WTC11 (cell line): ENCODE results near the gene AMBRA1. TPM values are rescaled to one million over a fixed set of nuclear protein-coding genes. Genes with fewer than 3 reads are reported as not detected.

Source experiments
- ATAC-seq: fragments of 200-7000 bp; cut with Tn5 transposase; 2 replicates; pipeline ENCODE4 v1.10.0; 2021; ENCODE audit warnings: mild to moderate bottlenecking, moderate library complexity
- CTCF ChIA-PET: fragments of 300-600 bp; sonication (Branson Sonifier 250); formaldehyde crosslinking; loops from one replicate; lab custom pipeline; 2021; ENCODE audit warnings: antibody characterized with exemption; lab: Charles Lee
- POLR2A ChIA-PET: fragments of 350-600 bp; sonication (Branson Sonifier 250); formaldehyde crosslinking; loops from one replicate; lab custom pipeline; 2021; ENCODE audit warnings: antibody characterized with exemption; lab: Charles Lee
- DNase-seq: peaks from one replicate; pipeline ENCODE4 v3.0.0; 2021; ENCODE audit warnings: low spot score
- H3K27ac Mint-ChIP-seq: 2 replicates; pipeline ENCODE4 v1.8.0; 2021; ENCODE audit warnings: mixed read lengths
- H3K27me3 Mint-ChIP-seq: 2 replicates; pipeline ENCODE4 v1.8.0; 2021; ENCODE audit warnings: low read depth, mild to moderate bottlenecking, moderate library complexity, mixed read lengths
- H3K36me3 Mint-ChIP-seq: 2 replicates; pipeline ENCODE4 v1.8.0; 2021; ENCODE audit warnings: mixed read lengths
- H3K4me1 Mint-ChIP-seq: 2 replicates; pipeline ENCODE4 v1.8.0; 2022; ENCODE audit warnings: mixed read lengths
- H3K4me3 Mint-ChIP-seq: 2 replicates; pipeline ENCODE4 v1.8.0; 2021; ENCODE audit warnings: mild to moderate bottlenecking, moderate library complexity, mixed read lengths
- H3K9me3 Mint-ChIP-seq: 2 replicates; pipeline ENCODE4 v1.8.0; 2021; ENCODE audit warnings: mixed read lengths
- ESRRA ChIP-seq: sonication (generic); formaldehyde crosslinking; IDR thresholded peaks from 2 replicates; pipeline ENCODE4 v1.8.1; 2022; ENCODE audit warnings: mild to moderate bottlenecking, missing genetic modification reagents, borderline replicate concordance
- FOXP1 ChIP-seq: sonication (generic); formaldehyde crosslinking; IDR thresholded peaks from 2 replicates; pipeline ENCODE4 v1.8.0; 2022; ENCODE audit warnings: missing genetic modification reagents, mild to moderate bottlenecking, moderate library complexity, borderline replicate concordance
- MYBL2 ChIP-seq: sonication (generic); formaldehyde crosslinking; IDR thresholded peaks from 2 replicates; pipeline ENCODE4 v1.8.1; 2023; ENCODE audit warnings: mild to moderate bottlenecking, moderate library complexity, missing genetic modification reagents
- NFE2L1 ChIP-seq: sonication (generic); formaldehyde crosslinking; IDR thresholded peaks from 2 replicates; pipeline ENCODE4 v1.8.1; 2023; ENCODE audit warnings: missing genetic modification reagents
- OVOL2 ChIP-seq: fragments of 250-450 bp; sonication (Bioruptor Pico); IDR thresholded peaks from 2 replicates; pipeline ENCODE4 v1.9.0; 2021; ENCODE audit warnings: mild to moderate bottlenecking, borderline replicate concordance
- PRRX2 ChIP-seq: fragments of 250-450 bp; sonication (Bioruptor Pico); IDR thresholded peaks from 2 replicates; pipeline ENCODE4 v1.8.0; 2021; ENCODE audit warnings: mild to moderate bottlenecking
- RELA ChIP-seq: sonication (generic); formaldehyde crosslinking; IDR thresholded peaks from 2 replicates; pipeline ENCODE4 v1.8.1; 2022; ENCODE audit warnings: missing genetic modification reagents, mild to moderate bottlenecking, borderline replicate concordance
- SMAD3 ChIP-seq: sonication (generic); formaldehyde crosslinking; IDR thresholded peaks from 2 replicates; pipeline ENCODE4 v1.8.0; 2022; ENCODE audit warnings: missing genetic modification reagents, mild to moderate bottlenecking, borderline replicate concordance
- SMAD4 ChIP-seq: sonication (generic); formaldehyde crosslinking; IDR thresholded peaks from 2 replicates; pipeline ENCODE4 v1.8.0; 2022; ENCODE audit warnings: mild to moderate bottlenecking, missing genetic modification reagents
- TEAD4 ChIP-seq: sonication (generic); formaldehyde crosslinking; IDR thresholded peaks from 2 replicates; pipeline ENCODE4 v1.8.0; 2022; ENCODE audit warnings: mild to moderate bottlenecking, missing genetic modification reagents
- ZNF121 ChIP-seq: sonication (generic); formaldehyde crosslinking; IDR thresholded peaks from 2 replicates; pipeline ENCODE4 v1.8.0; 2023; ENCODE audit warnings: missing genetic modification reagents
- ZNF317 ChIP-seq: sonication (generic); formaldehyde crosslinking; IDR thresholded peaks from 2 replicates; pipeline ENCODE4 v1.8.1; 2023; ENCODE audit warnings: low read depth, mild to moderate bottlenecking, moderate library complexity, missing genetic modification reagents, borderline replicate concordance
- ZNF416 ChIP-seq: fragments of 250-450 bp; sonication (Bioruptor Pico); IDR thresholded peaks from 2 replicates; pipeline ENCODE4 v1.9.0; 2021; ENCODE audit warnings: mild to moderate bottlenecking, inconsistent platforms
- total RNA-seq: library from RNA; stranded (reverse); gene quantifications from 3 replicates; pipeline ENCODE4 v1.2.3, GENCODE V29; 2021
- TF ChIP-seq, protein P1 (sequence below): sonication (generic); formaldehyde crosslinking; IDR thresholded peaks from 2 replicates; pipeline ENCODE4 v1.8.1; 2023; ENCODE audit warnings: mild to moderate bottlenecking, missing genetic modification reagents, borderline replicate concordance
- TF ChIP-seq, protein P2 (sequence below): fragments of 250-450 bp; sonication (Bioruptor Pico); IDR thresholded peaks from 2 replicates; pipeline ENCODE4 v1.9.0; 2021; ENCODE audit warnings: moderate library complexity, mild to moderate bottlenecking, inconsistent platforms, borderline replicate concordance
- TF ChIP-seq, protein P3 (sequence below): sonication (generic); formaldehyde crosslinking; IDR thresholded peaks from 2 replicates; pipeline ENCODE4 v1.8.1; 2022; ENCODE audit warnings: mild to moderate bottlenecking, moderate library complexity, missing genetic modification reagents
- TF ChIP-seq, protein P4 (sequence below): sonication (generic); formaldehyde crosslinking; IDR thresholded peaks from 2 replicates; pipeline ENCODE4 v1.8.0; 2023; ENCODE audit warnings: mild to moderate bottlenecking, missing genetic modification reagents
- TF ChIP-seq, protein P5 (sequence below): sonication (generic); formaldehyde crosslinking; conservative IDR thresholded peaks from 2 replicates; pipeline ENCODE4 v1.8.1; 2023; ENCODE audit warnings: mild to moderate bottlenecking, low read depth, missing genetic modification reagents, moderate library complexity
- TF ChIP-seq, protein P6 (sequence below): sonication (generic); formaldehyde crosslinking; IDR thresholded peaks from 2 replicates; pipeline ENCODE4 v1.8.1; 2022; ENCODE audit warnings: low read depth, mild to moderate bottlenecking, moderate library complexity, missing genetic modification reagents, borderline replicate concordance

Gene AMBRA1
- total RNA-seq, 1 experiment from 2014 or later = 35.0 TPM

DNA sequence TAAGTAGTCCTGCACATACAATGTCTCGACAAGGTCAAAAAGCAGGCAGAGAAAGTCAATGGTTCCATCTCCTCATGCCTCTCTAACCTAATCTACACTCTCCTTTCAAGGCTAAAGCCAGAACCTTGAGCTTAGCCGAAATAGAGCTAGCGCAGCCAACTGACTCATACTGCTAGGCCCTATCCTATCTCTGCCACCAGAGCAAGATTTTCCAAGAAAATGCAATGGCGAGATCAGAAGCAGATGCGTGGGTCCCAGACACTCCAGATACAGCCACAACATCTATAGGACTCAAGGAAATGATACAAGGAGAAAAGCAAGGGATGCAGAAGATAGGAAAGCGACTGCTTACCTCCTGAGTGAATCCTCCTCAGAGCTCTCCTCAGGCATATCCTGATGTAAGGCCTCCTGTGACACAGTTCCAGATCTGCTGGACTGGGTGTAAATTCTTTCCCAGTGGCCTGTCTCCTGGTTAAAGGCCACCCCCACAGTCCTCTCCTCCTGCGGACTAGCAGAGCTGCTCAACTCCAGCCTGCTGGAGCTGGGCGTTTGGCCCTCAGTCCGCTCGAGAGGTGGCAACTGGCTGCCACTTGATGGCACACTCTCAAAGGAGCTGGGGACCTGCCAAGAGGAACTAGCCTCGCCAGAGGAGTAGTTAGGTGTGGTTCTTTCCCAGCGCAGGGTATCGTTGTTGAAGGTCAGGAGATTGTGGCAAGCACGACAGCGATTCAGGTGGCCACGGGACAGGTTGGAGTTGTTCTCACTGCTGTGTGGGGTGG, 52.0 kb downstream of the AMBRA1 start:
- H3K9me3 Mint-ChIP-seq = no peaks in the 10 kb centered on the region
- ATAC-seq = no peak
- TF ChIP-seq TEAD4 (CRISPR knock-in tag) (no peak), ZNF121 (no peak), PRRX2 (no peak), RELA (no peak), ZNF317 (CRISPR knock-in tag) (no peak), OVOL2 (no peak), ZNF416 (CRISPR knock-in tag) (no peak), ESRRA (CRISPR knock-in tag) (no peak), MYBL2 (no peak), SMAD3 (CRISPR knock-in tag) (no peak), FOXP1 (CRISPR knock-in tag) (no peak)
- TF ChIP-seq, protein P1, sequence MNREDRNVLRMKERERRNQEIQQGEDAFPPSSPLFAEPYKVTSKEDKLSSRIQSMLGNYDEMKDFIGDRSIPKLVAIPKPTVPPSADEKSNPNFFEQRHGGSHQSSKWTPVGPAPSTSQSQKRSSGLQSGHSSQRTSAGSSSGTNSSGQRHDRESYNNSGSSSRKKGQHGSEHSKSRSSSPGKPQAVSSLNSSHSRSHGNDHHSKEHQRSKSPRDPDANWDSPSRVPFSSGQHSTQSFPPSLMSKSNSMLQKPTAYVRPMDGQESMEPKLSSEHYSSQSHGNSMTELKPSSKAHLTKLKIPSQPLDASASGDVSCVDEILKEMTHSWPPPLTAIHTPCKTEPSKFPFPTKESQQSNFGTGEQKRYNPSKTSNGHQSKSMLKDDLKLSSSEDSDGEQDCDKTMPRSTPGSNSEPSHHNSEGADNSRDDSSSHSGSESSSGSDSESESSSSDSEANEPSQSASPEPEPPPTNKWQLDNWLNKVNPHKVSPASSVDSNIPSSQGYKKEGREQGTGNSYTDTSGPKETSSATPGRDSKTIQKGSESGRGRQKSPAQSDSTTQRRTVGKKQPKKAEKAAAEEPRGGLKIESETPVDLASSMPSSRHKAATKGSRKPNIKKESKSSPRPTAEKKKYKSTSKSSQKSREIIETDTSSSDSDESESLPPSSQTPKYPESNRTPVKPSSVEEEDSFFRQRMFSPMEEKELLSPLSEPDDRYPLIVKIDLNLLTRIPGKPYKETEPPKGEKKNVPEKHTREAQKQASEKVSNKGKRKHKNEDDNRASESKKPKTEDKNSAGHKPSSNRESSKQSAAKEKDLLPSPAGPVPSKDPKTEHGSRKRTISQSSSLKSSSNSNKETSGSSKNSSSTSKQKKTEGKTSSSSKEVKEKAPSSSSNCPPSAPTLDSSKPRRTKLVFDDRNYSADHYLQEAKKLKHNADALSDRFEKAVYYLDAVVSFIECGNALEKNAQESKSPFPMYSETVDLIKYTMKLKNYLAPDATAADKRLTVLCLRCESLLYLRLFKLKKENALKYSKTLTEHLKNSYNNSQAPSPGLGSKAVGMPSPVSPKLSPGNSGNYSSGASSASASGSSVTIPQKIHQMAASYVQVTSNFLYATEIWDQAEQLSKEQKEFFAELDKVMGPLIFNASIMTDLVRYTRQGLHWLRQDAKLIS (CRISPR knock-in tag) = no peak
- TF ChIP-seq, protein P2, sequence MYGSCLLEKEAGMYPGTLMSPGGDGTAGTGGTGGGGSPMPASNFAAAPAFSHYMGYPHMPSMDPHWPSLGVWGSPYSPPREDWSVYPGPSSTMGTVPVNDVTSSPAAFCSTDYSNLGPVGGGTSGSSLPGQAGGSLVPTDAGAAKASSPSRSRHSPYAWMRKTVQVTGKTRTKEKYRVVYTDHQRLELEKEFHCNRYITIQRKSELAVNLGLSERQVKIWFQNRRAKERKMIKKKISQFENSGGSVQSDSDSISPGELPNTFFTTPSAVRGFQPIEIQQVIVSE (CRISPR knock-in tag) = no peak
- TF ChIP-seq, protein P3, sequence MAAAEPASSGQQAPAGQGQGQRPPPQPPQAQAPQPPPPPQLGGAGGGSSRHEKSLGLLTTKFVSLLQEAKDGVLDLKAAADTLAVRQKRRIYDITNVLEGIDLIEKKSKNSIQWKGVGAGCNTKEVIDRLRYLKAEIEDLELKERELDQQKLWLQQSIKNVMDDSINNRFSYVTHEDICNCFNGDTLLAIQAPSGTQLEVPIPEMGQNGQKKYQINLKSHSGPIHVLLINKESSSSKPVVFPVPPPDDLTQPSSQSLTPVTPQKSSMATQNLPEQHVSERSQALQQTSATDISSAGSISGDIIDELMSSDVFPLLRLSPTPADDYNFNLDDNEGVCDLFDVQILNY (CRISPR knock-in tag) = no peak
- TF ChIP-seq, protein P4, sequence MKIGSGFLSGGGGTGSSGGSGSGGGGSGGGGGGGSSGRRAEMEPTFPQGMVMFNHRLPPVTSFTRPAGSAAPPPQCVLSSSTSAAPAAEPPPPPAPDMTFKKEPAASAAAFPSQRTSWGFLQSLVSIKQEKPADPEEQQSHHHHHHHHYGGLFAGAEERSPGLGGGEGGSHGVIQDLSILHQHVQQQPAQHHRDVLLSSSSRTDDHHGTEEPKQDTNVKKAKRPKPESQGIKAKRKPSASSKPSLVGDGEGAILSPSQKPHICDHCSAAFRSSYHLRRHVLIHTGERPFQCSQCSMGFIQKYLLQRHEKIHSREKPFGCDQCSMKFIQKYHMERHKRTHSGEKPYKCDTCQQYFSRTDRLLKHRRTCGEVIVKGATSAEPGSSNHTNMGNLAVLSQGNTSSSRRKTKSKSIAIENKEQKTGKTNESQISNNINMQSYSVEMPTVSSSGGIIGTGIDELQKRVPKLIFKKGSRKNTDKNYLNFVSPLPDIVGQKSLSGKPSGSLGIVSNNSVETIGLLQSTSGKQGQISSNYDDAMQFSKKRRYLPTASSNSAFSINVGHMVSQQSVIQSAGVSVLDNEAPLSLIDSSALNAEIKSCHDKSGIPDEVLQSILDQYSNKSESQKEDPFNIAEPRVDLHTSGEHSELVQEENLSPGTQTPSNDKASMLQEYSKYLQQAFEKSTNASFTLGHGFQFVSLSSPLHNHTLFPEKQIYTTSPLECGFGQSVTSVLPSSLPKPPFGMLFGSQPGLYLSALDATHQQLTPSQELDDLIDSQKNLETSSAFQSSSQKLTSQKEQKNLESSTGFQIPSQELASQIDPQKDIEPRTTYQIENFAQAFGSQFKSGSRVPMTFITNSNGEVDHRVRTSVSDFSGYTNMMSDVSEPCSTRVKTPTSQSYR (CRISPR knock-in tag) = no peak
- CTCF ChIA-PET = interaction anchor here (0.8 to 1.6 kb wide), 3 partner anchors 10 to 153 kb away, joined by 3 to 7 read pairs (median 3); no protein-coding TSS in a partner anchor
- H3K27ac Mint-ChIP-seq = no peak overlapping the region
- no peak overlapping the region for H3K4me3 Mint-ChIP-seq
- no peaks in the 10 kb centered on the region for H3K27me3 Mint-ChIP-seq
- DNase-seq = no peak
- H3K36me3 Mint-ChIP-seq = peaks cover 45% of the 10 kb centered on the region
- POLR2A ChIA-PET = no interaction called here
- peaks cover 11% of the 10 kb centered on the region for H3K4me1 Mint-ChIP-seq

DNA sequence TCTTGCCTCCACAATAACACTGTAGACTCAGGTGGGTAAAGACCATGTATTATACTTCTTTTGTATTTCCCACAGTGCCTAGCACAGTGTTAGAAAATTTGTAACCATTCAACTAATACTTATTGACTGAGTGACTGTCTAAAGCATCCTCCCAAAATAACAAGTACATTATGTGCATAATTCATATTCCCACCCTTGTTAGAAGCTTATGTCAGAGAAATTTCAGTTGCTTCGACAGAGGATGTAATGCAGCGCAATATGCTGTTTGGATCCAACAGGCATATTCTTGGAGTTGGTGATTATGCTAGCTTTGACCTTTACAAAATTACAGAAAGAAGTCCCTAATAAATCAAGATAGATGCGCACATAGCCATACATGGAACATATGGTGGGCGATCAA, 53.0 kb downstream of the AMBRA1 start:
- Mint-ChIP-seq H3K4me3 (no peak overlapping the region), H3K9me3 (no peaks in the 10 kb centered on the region), H3K27me3 (no peaks in the 10 kb centered on the region), H3K36me3 (peaks cover 38% of the 10 kb centered on the region), H3K27ac (no peak overlapping the region), H3K4me1 (peaks cover 20% of the 10 kb centered on the region)
- ATAC-seq = no peak
- ChIA-PET CTCF (no interaction called here), POLR2A (no interaction called here)
- no peak for DNase-seq
- TF ChIP-seq NFE2L1 (no peak), SMAD4 (CRISPR knock-in tag) (no peak)
- TF ChIP-seq, protein P2 (CRISPR knock-in tag) = no peak
- TF ChIP-seq, protein P5, sequence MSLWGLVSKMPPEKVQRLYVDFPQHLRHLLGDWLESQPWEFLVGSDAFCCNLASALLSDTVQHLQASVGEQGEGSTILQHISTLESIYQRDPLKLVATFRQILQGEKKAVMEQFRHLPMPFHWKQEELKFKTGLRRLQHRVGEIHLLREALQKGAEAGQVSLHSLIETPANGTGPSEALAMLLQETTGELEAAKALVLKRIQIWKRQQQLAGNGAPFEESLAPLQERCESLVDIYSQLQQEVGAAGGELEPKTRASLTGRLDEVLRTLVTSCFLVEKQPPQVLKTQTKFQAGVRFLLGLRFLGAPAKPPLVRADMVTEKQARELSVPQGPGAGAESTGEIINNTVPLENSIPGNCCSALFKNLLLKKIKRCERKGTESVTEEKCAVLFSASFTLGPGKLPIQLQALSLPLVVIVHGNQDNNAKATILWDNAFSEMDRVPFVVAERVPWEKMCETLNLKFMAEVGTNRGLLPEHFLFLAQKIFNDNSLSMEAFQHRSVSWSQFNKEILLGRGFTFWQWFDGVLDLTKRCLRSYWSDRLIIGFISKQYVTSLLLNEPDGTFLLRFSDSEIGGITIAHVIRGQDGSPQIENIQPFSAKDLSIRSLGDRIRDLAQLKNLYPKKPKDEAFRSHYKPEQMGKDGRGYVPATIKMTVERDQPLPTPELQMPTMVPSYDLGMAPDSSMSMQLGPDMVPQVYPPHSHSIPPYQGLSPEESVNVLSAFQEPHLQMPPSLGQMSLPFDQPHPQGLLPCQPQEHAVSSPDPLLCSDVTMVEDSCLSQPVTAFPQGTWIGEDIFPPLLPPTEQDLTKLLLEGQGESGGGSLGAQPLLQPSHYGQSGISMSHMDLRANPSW (CRISPR knock-in tag) = no peak
- TF ChIP-seq, protein P6, sequence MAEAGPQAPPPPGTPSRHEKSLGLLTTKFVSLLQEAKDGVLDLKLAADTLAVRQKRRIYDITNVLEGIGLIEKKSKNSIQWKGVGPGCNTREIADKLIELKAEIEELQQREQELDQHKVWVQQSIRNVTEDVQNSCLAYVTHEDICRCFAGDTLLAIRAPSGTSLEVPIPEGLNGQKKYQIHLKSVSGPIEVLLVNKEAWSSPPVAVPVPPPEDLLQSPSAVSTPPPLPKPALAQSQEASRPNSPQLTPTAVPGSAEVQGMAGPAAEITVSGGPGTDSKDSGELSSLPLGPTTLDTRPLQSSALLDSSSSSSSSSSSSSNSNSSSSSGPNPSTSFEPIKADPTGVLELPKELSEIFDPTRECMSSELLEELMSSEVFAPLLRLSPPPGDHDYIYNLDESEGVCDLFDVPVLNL (CRISPR knock-in tag) = no peak
